Heart right ventricle (tissue), 16 donors: ENCODE measurements around the gene DEFB124. TPM values are rescaled to one million over a fixed set of nuclear protein-coding genes. Genes with fewer than 3 reads are reported as not detected.
A peak's percentile ranks its signal among the peaks of the same experiment; 100 is the strongest.

Experiments
- ATAC-seq, 8 donors: fragments of 200-7000 bp; cut with Tn5 transposase; one replicate each; pipeline ENCODE4 v1.9.1; 2020; ENCODE audit warnings: mild to moderate bottlenecking in 8 of 8, moderate library complexity in 8 of 8, moderate number of reproducible peaks in 1 of 8
- DNase-seq, 2 donors: peaks; one replicate each; pipeline ENCODE4 v3.0.0-alpha.2; 2020
- H3K27ac ChIP-seq, 10 donors: fragments of 200-600 bp; sonication (generic) in 2 of 10; one replicate each; pipeline versions ENCODE4 v1.5.0 to v1.8.0; 2020 to 2022; ENCODE audit warnings: mild to moderate bottlenecking in 3 of 10
- H3K27me3 ChIP-seq, 7 donors: fragments of 200-600 bp; one replicate each; pipeline ENCODE4 v1.8.0; 2021 to 2022; ENCODE audit warnings: mild to moderate bottlenecking in 2 of 7
- H3K36me3 ChIP-seq, 9 donors: fragments of 200-600 bp; sonication (generic) in 1 of 9; one replicate each; pipeline versions ENCODE4 v1.5.0 to v1.8.0; 2020 to 2022; ENCODE audit warnings: mild to moderate bottlenecking in 2 of 9
- H3K4me1 ChIP-seq, 9 donors: fragments of 200-600 bp; sonication (generic) in 1 of 9; one replicate each; pipeline versions ENCODE4 v1.5.0 to v1.8.0; 2020 to 2022; ENCODE audit warnings: mild to moderate bottlenecking in 4 of 9
- H3K4me3 ChIP-seq, 10 donors: fragments of 200-600 bp; sonication (generic) in 2 of 10; one replicate each; pipeline versions ENCODE4 v1.5.0 to v1.8.0; 2020 to 2022; ENCODE audit warnings: mild to moderate bottlenecking in 7 of 10, moderate library complexity in 2 of 10
- H3K9me3 ChIP-seq, 11 donors: fragments of 200-600 bp in 10 of 11; sonication (generic) in 2 of 11; one replicate each; pipeline versions ENCODE4 v1.5.0 to v1.8.0; 2013 to 2022; ENCODE audit warnings: mild to moderate bottlenecking in 2 of 11, control low read depth in 1 of 11, moderate library complexity in 1 of 11
- CTCF ChIP-seq, 9 donors: fragments of 200-600 bp; sonication (generic) in 2 of 9; IDR thresholded peaks; one replicate each; pipeline versions ENCODE4 v1.5.0 to v1.8.0; 2021 to 2022; ENCODE audit warnings: antibody characterized with exemption in 9 of 9, mild to moderate bottlenecking in 5 of 9, moderate library complexity in 1 of 9
- WGBS, 2 donors: extraction: QIAGEN DNeasy Blood & Tissue Kit; methylation state at CpG; one replicate each; pipeline ENCODE4 v1.1.7; 2013; ENCODE audit warnings: inconsistent platforms in 1 of 2; 5-methylcytosine and 5-hydroxymethylcytosine counted together
- intact Hi-C, 10 donors: fragments of 100-400 bp; cut with DNase I; formaldehyde crosslinking; loops; one replicate each; pipeline versions ENCODE4 v1.11.1 to v1.14.2; 2022
- polyA plus RNA-seq, 2 donors: library from polyadenylated mRNA; stranded (reverse); fragments of 200-250 nt; gene quantifications; one replicate each; pipeline ENCODE4 v1.2.3, GENCODE V29; 2013
- total RNA-seq, 10 donors: library from RNA; stranded (reverse); fragmentation: NEBNext Ultra II Directional in 3 of 10; extraction: Animal tissue kit (Norgen Biotek cat#: 25700) in 3 of 10; gene quantifications; one replicate each; pipeline versions ENCODE4 v1.2.1 to v1.2.4, GENCODE V29; 2021 to 2023
- donor health status: Arrhythmogenic right ventricular cardiomyopathy.
- donor health status: ischemic (EF 13 %, LVEDD 7.1; RV severe dilation, severe dysfunction).
- donor health status: healthy with polysubstance abuse.
- donor health status: DM: no; HTN: yes; CAD: no.
- donor health status: DM: no; HTN: no; CAD: no.
- donor health status: ischemic (EF 25% LVEDD 6.9; RV normal size, moderate dysfunction).
- donor health status: ischemic (EF 25% LVEDD 5.7; RV mildly dilated, moderate dysfunction).
- donor health status: healthy.
- donor health status: DM: yes; HTN: yes; CAD: no.
- donor health status: Ischemic cardiomyopathy.
- donor health status: ischemic (EF 35%, LVEDD 5.7; RV mildly dilated, moderate dysfunction).
- donor health status: nonischemic (EF 11% LVEDD 7.7; RV severe dilation, severe dysfunction).
- donor health status: DM: yes; HTN: yes; CAD: no.
- donor health status: PGD.
- donor health status: ischemic (EF 29% LVEDD 5.4; RV normal size, mild dysfunction).
- donor health status: nonischemic (EF 23%, LVEDD 6.1; RV moderate dilation, normal function).

The DEFB124 gene
- total and polyA plus RNA-seq, 12 donors: 0.13 to 3.1 (median 1.5) TPM; not detected in 8

GRCh38 chr20:31496761-31497295, 21.9 kb upstream of the DEFB124 start:
- peak; percentile 87 to 94 (median 92) for ATAC-seq
- peak overlapping the region; percentile 56 to 85 (median 75) for H3K27ac ChIP-seq
- peak; percentile 84 to 89 for DNase-seq
- H3K4me1 ChIP-seq: peaks cover 0 to 36% (median 19%) of the 10 kb centered on the region in 9 donors
- H3K36me3 ChIP-seq: no peaks in the 10 kb centered on the region
- H3K9me3 ChIP-seq: no peaks in the 10 kb centered on the region
- TF ChIP-seq CTCF (IDR thresholded peaks at IDR 0.05): no peak
- intact Hi-C loops: no loop called here
- WGBS, 2 donors: 24 to 26% methylated on average over 15 of the region's 15 CpGs
- H3K4me3 ChIP-seq: peak overlapping the region in 2 of 10 donors; percentile 7 to 19
- H3K27me3 ChIP-seq: peaks cover 0 to 14% (median 7%) of the 10 kb centered on the region in 7 donors

GRCh38 chr20:31494131-31494530, 19.2 kb upstream of the DEFB124 start:
- H3K27me3 ChIP-seq: peaks cover 0 to 14% (median 7%) of the 10 kb centered on the region in 7 donors
- no peaks in the 10 kb centered on the region for H3K36me3 ChIP-seq
- 50 to 54% methylated on average over 2 of the region's 2 CpGs for WGBS, 2 donors
- H3K9me3 ChIP-seq: no peaks in the 10 kb centered on the region
- no peak overlapping the region for H3K4me3 ChIP-seq
- H3K4me1 ChIP-seq: peaks cover 0 to 36% (median 19%) of the 10 kb centered on the region in 9 donors
- H3K27ac ChIP-seq: no peak overlapping the region
- peak in 5 of 9 donors; percentile 8 to 43 (median 22) for TF ChIP-seq CTCF (IDR thresholded peaks at IDR 0.05)
- intact Hi-C loops: no loop called here
- no peak for ATAC-seq
- no peak for DNase-seq

GRCh38 chr20:31490752-31491151, 15.8 kb upstream of the DEFB124 start:
- DNase-seq (no peak), ATAC-seq (no peak)
- Histone ChIP-seq H3K36me3 (no peaks in the 10 kb centered on the region), H3K4me1 (peaks cover 0 to 32% (median 9%) of the 10 kb centered on the region in 9 donors), H3K4me3 (no peak overlapping the region), H3K9me3 (no peaks in the 10 kb centered on the region), H3K27me3 (peaks cover 0 to 11% (median 3%) of the 10 kb centered on the region in 7 donors), H3K27ac (no peak overlapping the region)
- intact Hi-C loops: no loop called here
- no peak for TF ChIP-seq CTCF (IDR thresholded peaks at IDR 0.05)
- WGBS, 2 donors: 93 to 96% methylated on average over 3 of the region's 3 CpGs

- H3K27ac ChIP-seq: no peak overlapping the region
- ATAC-seq (no peak), DNase-seq (no peak)
- no peaks in the 10 kb centered on the region for H3K36me3 ChIP-seq
- no peak for TF ChIP-seq CTCF (IDR thresholded peaks at IDR 0.05)
- peaks cover 0 to 20% (median 8%) of the 10 kb centered on the region in 7 donors for H3K27me3 ChIP-seq
- H3K4me3 ChIP-seq: no peak overlapping the region
- peaks cover 0 to 36% (median 10%) of the 10 kb centered on the region in 9 donors for H3K4me1 ChIP-seq
- no peaks in the 10 kb centered on the region for H3K9me3 ChIP-seq
- 78 to 82% methylated on average over 3 of the region's 3 CpGs for WGBS, 2 donors
- intact Hi-C loops: no loop called here
Observed at GRCh38 chr20:31489152-31489551, 14.2 kb upstream of the DEFB124 start.
